Measurements from ENCODE around the gene RBM47.
A peak's percentile ranks its signal among the peaks of the same experiment; 100 is the strongest.
"Not testable (repeated sequence)": the region's sequence is repeated elsewhere in the genome, so short reads cannot be mapped to it uniquely, and the experiment has no call there.

RBM47 gene

GRCh38 chr4:40525752-40526598 is 103.7 kb downstream of the RBM47 start:
- no peak for DNase-seq

- DNase-seq, result no peak
These were observed 105.2 kb downstream of the RBM47 start for GRCh38 chr4:40524366-40525041.

GRCh38 chr4:40523581-40523980 is 106.1 kb downstream of the RBM47 start:
- DNase-seq, result no peak

GRCh38 chr4:40521957-40522356 is 107.7 kb downstream of the RBM47 start:
- no peak for DNase-seq

- DNase-seq, result no peak
These were observed 109.1 kb downstream of the RBM47 start for GRCh38 chr4:40520533-40520932.

GRCh38 chr4:40517081-40517480 is 112.6 kb downstream of the RBM47 start:
- DNase-seq, result not testable (repeated sequence)

GRCh38 chr4:40516651-40517050 is 113.0 kb downstream of the RBM47 start:
- DNase-seq, result no peak

GRCh38 chr4:40515398-40516293 is 114.0 kb downstream of the RBM47 start:
- peak; percentile 63 to 81 (median 75) for DNase-seq

- no peak for DNase-seq
These were observed 114.6 kb downstream of the RBM47 start for GRCh38 chr4:40515037-40515397.

- DNase-seq, result no peak
These were observed 115.1 kb downstream of the RBM47 start for GRCh38 chr4:40514497-40514951.

- DNase-seq, result no peak
These were observed 118.5 kb downstream of the RBM47 start for GRCh38 chr4:40511036-40511614.

- DNase-seq, result no peak
These were observed 121.7 kb downstream of the RBM47 start for GRCh38 chr4:40507977-40508376.

- no peak for DNase-seq
These were observed 123.2 kb downstream of the RBM47 start for GRCh38 chr4:40506492-40506891.

- DNase-seq, result peak in 1 of 3 donors; percentile 34
These were observed 123.6 kb downstream of the RBM47 start for GRCh38 chr4:40506066-40506465.

GRCh38 chr4:40502934-40503333 is 126.7 kb downstream of the RBM47 start:
- DNase-seq, result peak; percentile 43 to 86 (median 80)

GRCh38 chr4:40502220-40502619 is 127.4 kb downstream of the RBM47 start:
- DNase-seq, result peak; percentile 65 to 84 (median 76)

GRCh38 chr4:40500781-40501180 is 128.9 kb downstream of the RBM47 start:
- no peak for DNase-seq

GRCh38 chr4:40493160-40493559 is 136.5 kb downstream of the RBM47 start:
- DNase-seq, result no peak

- DNase-seq, result no peak
These were observed 137.0 kb downstream of the RBM47 start for GRCh38 chr4:40492691-40493090.

GRCh38 chr4:40490481-40490880 is 139.2 kb downstream of the RBM47 start:
- no peak for DNase-seq

- DNase-seq, result peak in 2 of 3 donors; percentile 64 to 65
These were observed 139.7 kb downstream of the RBM47 start for GRCh38 chr4:40489961-40490360.

- peak; percentile 77 to 94 (median 91) for DNase-seq
These were observed 143.1 kb downstream of the RBM47 start for GRCh38 chr4:40486534-40486933.

All from suppressor macrophage treated with lipopolysaccharide for 1 hour (primary cell).